ENCODE data around the gene PTPRE.

PTPRE gene

DNA sequence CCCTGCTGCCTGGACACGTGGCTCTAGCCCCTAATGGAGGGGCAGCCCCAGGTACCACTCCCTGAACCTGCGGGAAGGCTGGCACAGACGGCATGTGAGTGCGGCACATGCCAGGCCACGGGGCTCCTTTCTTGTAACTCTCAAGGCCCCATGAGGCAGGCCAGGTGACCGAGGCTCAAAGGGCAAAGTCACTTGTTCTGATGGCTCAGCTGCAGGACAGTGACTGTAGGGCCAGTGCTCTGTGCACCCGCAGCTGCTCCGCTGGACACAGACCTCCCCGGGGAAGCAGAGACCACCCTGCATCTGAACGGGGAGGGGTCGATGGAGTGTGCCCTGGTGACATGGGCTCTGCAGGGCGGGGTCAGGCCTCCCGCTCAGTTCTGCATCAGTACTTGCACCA, 55.3 kb downstream of the PTPRE start:
- DNase-seq: no peak

DNA sequence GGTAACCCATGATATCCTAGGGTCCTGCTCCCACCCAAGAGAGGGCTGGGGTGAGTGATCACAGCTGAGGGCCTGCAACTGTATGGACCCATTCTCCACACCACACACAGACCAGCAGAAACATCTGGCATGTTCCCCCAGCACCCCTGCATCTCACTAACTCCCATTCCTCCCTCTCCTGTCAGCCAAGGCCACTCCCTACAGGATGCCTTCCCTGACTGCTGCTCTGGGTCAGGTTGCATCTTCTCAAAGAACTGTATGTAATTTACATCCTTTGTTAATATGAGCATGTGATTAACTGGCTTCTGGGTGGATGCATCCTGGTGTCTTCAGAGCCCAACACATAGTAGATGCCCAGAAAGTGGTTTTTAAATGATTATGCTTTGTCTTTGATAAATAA, 56.2 kb downstream of the PTPRE start:
- no peak for DNase-seq

DNA sequence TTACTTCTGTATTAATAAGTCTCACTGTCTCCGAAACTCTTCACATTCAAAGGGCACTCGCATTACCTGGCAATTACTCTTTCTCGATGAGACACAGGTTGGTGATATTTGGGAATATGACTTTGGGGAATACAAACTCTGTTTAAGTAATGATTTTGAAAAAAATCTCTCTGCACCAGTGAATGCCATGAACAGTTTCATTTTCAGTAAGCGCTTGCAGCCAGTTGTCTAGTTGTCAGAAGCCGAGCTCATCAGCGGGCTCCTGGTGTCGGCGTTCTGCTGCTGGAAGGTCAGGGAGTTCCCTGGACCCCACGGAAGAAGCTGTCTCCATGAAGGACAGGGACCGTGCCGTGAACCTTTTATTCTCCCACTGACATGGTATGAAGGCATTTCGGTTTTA, 57.7 kb downstream of the PTPRE start:
- no peak for DNase-seq

DNA sequence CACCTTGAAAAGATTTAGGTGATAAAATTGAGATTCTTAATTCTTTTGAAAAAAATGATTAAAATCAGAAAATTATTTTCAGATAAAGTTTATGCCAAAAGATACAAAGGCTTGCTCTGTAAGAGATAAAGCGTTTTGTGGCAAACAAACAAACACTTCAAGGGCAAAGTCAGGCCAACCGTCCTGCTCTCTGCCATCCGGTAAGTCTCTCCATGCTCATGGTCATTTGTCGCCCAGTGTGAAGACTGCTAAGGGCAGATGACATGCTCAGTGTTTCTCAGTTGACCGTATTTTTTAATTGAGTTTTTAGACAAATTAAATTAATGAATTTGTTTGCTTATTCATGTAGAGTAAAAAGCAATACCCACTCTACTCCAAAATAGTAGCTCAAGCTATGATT, 60.0 kb downstream of the PTPRE start:
- no peak for DNase-seq

DNA sequence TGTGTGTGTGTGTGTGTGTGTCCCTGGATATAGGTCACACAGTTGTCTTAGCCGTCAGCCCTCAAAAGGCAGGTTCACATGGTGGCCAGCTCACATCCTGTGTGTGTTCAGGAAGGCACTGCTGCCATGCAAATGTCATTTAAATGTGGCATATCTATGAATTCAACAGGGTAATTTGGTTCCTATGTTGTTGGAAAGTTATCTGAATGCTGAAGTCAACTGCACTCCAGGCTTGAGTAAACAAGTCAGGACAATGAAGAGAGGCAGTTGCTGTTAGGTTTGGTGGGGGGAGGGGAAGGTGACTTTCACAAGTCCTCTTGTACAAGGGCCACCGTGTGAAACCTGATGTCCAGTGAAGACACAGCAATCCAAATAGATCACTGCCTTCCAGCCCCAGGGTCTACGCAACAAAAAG, 61.1 kb downstream of the PTPRE start:
- DNase-seq: no peak

DNA sequence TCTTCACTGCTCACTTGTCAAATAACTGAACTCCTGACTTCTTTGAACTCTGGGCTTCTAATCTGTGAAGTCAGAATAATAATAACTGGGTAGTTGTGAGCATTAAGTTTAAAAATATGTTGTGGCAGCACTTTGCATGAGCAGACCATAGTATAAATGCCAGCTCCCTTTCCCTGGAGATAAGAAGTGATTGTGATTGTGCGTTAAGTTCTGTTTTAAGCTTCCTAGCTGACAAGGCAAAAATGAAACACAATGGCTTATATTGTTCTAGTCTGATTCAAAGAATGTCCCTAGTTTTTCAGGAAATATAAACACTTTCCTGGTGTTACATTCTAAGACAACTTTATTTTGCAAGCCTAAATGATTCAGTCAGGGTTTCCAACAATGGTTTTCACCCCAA, 61.8 kb downstream of the PTPRE start:
- DNase-seq: no peak

DNA sequence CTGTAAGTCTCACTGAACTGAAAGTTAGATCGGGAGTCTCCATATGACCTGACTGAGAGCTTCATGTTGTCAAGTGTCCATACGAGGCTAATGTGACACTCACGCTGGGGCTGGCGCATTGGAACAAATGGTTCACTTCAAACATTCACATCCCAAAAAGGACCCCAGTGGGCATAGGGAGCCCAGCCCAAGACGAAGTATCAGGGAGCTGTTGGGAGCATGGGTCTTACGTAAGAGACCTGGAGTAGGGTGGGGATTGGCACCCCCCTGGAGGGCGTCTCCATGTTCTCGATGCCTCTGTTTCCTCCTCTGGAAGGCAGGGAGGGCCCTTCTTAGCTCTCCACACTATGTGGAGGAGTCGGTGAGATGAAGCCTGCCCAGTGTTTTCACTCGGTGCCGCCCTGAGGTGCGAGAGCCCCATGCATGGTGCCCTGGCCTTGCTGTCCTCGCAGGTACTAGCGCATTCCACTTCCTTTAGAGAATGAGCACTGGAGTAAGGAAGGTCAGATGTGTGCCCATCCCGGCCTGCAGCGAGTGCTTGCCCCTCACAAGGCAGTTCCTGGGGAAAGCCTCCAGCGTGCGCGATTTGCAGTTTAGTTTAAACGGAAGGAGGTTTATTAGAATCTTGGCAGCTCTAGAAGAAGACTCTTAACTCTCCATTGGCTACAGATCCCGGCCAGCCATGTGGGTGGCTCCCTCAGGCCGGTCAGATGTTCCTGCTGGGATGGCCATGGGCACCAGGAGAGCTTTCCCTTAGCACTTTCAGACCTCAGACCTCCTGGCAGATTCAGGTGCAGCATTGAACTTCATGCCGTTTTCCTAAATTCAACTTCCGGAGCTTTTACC, 64.4 kb downstream of the PTPRE start:
- DNase-seq: no peak

DNA sequence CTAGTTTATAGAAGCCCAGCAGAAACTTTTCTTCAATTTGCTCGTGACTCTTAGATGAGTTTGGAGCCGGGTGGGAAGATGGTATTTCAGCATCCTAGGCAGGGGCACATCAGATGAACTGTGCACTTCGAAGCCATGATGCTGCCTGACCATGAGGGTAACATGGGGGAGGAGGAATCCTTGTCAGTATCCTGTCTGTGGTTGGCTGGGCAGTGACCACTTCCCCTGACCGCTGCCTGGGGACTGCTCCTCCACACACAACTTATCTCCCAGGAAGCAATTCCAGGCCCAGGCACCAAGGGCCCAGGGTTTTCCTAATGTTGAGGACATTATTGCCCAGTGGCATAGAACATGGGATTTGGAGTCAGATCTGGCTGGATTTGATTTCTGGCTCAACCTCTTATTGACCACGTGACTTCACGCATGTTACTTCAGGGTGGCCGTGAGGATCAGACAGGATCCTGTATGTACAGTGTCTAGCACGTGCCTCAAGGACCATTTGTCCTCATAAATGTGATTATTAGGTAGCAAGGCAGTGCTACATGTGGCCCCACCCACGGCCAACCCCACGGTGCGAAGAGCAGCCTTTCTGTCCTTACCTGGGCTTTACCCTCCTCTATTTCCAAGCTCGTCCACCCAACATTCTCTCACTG, 65.2 kb downstream of the PTPRE start:
- no peak for DNase-seq

DNA sequence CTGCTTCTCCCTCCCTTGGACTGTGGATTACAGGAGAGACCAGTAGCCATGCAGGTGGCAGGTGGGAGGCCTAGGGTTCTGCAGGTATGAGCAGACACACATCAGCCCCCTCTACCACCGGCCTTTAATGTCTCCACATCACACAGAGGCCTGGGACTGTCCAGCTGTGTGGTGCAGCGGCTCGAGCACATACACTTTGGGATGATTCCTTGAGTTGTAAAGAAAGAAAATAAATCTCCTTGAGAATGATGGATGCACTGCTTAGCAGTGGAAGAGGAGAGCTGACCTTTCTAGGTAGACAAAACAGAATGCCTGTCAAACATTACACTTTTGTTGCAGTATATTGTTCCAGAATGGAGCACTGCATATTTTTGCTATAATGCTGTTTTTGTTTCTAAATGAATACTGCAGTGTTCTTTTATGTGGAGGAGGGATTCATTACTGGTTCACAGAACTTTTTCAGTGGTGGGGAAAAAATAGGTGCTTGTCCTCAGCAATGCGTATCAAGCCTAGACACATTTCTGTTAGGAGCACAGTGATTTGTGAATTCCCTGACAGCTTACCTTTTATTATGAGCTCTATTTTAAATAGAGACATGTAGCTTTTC, 66.0 kb downstream of the PTPRE start:
- no peak for DNase-seq

DNA sequence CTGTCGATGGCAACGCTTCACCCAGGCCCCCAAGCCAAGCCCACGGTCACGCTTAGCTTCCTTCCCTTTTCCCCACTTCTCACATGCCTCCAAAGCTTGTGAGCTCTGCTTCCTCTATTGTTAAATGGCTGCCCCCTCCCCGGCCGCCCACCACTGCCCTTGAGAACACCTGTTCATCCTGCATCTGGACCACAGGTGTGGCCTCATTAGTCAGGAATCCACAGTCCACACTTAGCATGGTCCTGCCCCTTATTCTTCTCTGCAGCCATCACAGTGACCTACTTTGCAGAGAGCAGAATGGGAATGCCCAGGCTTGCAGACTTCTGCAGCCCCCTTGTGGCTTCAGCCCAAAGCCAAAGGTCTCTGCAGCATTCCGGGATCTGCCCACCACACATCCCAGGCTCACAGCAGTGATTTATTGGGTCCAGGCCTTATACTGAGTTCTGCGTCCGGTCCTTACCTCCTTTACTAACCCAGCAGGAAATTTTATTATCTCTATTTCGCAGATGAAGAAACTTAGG, 66.9 kb downstream of the PTPRE start:
- DNase-seq: no peak

DNA sequence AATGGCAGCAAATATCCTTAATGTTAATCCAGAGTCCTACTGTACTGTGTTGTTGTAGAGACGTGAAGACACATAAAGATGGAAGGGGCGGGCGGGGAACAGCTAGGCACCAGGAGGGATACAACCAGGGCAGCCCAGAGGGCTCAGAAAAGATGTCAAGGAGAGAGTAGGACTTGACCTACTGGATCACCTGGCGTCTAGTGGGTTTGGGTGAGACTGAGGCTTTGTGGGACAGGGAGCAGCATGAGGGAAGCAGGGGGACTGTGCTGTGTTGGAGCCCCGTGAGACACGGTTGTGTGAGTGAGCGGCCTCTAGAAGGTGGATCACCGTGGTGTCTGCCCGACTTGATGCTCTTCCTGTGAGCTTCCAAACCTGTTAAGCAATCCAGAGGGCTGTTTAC, 68.0 kb downstream of the PTPRE start:
- no peak for DNase-seq

DNA sequence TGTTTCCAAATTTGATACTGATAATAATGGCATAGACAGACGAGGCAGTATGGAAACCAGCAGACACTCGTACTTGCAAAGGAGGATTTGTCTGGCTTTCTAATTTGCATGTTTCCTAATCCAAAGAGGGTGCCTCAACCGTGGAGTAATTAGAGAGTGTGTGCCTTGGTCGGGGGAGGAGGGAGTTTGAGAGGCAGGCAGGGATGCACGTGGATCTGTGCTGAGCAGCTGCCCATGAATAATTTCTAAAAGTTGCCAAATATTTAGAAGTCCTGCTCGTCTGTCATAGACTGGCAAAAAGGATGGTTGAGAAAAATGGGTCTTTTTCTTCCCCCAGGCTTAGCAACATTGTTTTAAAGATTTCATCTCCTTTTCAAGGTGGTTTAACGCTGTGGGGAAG, 69.4 kb downstream of the PTPRE start:
- DNase-seq: no peak

DNA sequence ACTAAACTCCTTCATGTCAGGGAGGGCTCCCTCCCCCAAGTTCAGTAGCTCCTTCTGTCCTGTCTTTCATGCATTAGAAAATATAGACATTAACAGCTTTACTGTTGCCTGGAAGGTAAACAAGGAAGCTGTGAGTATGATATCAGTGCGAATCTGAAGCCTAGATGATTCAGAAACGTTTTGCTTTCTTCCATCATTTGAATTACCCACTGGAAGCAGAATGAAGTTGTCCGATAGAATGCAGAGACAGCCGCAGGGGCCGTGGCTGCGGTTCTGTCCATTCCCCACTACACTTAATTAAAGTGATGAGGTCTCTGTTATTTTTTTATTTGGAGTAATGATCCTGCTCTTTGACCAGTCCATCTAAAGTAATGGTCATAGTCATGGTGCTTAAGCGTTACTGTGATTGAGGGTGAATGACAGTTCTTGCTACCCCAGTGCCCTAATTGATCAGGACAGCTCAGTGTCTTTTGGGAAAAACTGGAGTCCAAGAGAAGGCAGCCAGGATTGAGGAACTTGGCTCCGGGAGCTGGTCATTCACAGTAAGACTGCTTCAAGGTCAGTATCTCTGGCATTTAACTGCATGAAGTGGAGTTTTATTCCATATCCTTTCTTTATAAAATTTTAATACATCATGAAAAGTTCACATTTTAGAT, 69.9 kb downstream of the PTPRE start:
- no peak for DNase-seq

DNA sequence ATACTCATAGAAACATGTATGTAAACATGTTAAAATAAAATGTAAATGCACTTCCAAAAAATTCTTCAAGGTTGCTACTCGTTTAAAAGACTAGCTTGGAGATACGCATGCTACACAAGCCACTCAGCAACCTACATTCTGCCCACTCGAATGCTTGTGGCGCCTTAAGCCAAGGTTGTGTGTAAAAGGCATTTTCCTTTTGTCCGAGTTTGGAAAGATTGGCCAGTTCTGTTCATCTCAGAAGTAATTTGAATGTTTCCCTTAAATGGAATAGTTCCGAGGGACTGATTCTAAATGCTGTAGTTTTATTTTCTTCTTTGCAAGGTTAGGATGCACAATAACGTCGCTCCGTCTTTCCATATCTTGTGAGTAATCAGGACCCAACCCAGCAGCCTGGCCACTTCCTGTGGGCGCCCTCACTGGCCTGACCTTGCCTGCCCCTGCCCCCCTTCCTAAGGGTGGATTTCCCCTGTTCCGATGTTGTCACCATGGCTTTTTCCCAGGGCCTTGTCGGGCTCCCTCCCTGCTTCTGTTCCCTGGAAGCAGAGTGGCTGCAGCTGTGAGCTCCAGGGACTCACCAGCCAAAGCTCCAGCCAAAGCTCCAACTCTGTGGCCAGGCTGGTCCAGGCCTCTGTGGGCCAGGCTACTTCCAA, 70.6 kb downstream of the PTPRE start:
- DNase-seq: no peak

DNA sequence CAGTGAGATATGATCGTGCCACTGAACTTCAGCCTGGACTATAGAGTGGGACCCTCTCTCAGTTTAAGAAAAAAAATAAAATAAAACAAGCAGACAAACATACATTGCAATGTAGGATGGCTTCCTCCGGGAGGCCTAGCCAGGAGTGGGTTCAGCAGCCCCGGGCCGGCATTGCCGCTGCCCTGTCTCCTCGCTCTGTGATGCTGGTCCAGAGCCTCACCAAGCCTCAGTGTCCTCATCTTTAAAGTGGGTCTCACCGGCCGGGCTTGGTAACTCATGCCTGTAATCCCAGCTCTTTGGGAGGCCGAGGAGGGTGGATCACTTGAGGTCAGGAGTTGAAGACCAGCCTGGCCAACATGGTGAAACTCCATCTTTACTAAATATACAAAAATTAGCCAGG, 71.6 kb downstream of the PTPRE start:
- no peak for DNase-seq

DNA sequence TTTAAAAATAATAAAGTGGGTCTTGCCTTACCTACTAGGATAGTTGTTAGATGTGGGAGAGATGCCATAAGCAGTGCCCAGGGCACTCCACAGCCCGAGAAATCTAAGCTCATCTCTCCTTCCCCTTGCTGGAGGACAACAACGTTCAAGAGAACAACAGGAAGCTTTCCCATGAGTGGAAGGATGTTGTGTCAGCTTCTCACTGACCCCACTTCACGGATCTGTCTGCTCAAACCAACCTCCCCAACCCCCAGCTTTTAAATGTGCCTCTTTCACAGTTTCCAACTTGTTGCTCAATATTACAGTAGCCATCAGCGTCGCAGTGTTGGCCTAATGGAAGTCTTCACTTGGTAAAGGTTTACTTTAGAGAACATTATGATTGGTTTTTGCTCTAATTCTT, 72.1 kb downstream of the PTPRE start:
- no peak for DNase-seq

DNA sequence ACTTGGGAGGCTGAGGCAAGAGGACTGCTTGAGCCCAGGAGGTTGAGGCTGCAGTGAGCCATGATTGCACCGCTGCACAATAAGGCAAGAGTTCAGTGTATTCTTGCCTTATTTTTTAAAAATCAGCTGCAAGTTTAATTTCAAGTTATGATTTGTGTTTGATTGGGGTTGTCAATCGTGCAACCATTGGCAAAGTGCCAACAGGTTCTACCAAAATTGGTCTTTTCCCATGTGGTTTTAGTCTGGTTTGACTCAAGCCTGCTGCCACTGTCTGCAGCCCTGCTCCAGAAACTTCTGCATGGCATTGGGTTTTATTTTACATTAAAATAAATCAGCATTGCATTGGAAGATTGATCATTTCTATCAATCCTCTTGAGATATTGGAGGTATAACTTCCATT, 72.7 kb downstream of the PTPRE start:
- DNase-seq: no peak

DNA sequence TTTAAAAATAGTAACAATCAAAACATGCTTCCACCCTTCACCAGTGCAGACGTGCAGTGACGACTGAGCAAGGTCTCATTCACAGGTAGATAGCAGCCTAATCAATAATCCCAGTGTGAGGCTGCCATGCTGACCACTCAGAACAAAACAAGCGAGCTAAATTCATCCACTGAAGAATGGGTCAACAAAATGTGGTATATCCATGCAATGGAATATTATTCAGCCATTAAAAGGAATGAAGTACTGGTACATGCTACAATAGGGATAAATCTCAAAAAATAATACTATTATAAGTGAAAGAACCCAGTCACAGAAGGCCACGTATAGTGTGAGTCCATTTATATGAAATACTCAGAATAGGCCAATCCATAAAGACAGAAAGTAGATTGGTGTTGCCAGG, 74.0 kb downstream of the PTPRE start:
- no peak for DNase-seq

DNA sequence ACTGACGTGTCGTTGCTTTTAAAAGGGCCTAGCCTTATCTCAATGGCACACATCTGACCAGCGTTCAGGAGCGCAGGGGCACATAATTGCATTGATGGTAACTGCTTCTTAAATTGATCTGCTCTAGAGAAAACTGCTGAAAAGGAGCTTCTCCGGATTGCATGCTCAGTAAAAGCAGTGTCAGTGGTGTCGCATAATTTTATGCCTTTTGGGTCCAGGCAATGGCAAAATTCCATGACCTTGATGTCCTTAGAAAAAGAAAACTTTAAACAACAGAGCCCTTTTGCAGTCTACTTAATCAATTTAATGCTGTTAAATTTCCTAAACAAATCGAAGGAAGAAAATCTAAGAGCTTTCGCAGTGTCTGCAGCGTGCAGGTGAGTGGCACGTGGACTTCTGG, 75.7 kb downstream of the PTPRE start:
- no peak for DNase-seq

DNA sequence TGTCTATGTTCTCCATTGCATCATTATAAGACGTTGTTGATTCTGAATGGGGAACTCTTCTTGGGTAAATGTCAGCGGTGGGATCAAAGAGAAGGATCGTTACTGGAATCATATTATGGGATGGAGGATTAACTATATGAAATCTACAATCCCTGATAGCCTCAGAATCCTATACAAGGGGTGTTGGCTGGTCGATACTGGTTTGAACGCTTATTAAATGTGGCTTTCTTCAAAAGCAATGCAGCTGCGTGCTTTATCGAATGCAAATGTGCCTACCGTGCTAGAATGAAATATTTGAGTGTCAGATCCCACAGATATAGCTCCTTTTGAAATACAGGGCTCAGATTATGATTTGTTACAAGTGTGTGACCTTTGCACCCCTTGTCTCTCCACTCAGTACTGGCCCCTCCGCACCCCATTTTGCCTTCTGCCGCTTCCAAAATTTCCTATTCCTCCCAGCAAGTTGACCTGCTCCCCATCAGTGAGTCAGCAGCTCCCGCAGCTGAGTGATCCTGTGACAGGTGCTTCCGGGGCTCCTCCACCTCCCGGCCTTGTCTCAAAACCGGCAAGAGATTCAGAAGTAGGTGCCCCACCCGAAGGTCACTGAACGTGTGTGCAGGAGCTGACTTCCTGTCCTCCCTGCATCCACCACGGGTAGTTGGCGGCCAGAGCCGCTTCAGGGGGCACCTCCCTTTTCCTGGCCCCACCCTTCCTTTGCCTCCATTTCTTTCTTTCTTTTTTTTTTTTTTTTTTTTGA, 76.6 kb downstream of the PTPRE start:
- no peak for DNase-seq

DNA sequence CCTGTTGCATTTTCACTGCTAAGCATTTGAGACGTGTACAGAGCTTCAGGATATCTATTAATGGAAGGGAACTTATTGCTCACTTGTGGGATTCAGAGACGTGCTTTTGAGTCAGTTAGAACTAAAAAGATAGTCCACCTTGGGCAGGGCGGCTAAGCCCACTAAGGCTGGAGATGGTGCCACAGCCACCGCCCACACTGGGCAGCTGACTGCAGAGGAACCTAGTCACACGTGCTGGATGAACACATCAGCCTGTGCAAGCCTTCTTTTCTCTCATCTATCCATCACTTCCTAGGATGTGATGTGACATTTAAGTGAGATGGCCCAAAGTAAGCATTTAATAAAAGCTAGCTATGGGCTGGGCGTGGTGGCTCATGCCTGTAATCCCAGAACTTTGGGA, 78.0 kb downstream of the PTPRE start:
- DNase-seq: no peak

Measured in KG1 (cell line).